Omental fat pad (tissue), 4 donors: ENCODE data around the gene CHAF1A. TPM values are rescaled to one million over a fixed set of nuclear protein-coding genes. Genes with fewer than 3 reads are reported as not detected.

Experiments used
- ATAC-seq: fragments of 150-250 bp; one replicate; pipeline ENCODE4 v1.9.1; 2016; ENCODE audit warnings: mild to moderate bottlenecking, moderate library complexity; ENCODE audit not compliant: low FRiP score
- DNase-seq: peaks from one replicate; pipeline ENCODE4 v3.0.0-alpha.2; 2019; ENCODE audit warnings: low spot score
- CTCF ChIP-seq, 3 donors: fragments of 450-650 bp; IDR thresholded peaks; one replicate each; pipeline ENCODE4 v1.5.1; 2016 to 2017; ENCODE audit warnings: antibody characterized with exemption in 3 of 3, mild to moderate bottlenecking in 3 of 3, moderate library complexity in 2 of 3
- total RNA-seq, 4 donors: library from RNA; depleted of rRNA; stranded (reverse); fragments of >200 nt; gene quantifications; one replicate each; pipeline ENCODE4 v1.1.0, GENCODE V29; 2016

CHAF1A gene
- total RNA-seq, 4 donors from 2014 or later = 3.9 to 6.5 (median 4.1) TPM

DNA sequence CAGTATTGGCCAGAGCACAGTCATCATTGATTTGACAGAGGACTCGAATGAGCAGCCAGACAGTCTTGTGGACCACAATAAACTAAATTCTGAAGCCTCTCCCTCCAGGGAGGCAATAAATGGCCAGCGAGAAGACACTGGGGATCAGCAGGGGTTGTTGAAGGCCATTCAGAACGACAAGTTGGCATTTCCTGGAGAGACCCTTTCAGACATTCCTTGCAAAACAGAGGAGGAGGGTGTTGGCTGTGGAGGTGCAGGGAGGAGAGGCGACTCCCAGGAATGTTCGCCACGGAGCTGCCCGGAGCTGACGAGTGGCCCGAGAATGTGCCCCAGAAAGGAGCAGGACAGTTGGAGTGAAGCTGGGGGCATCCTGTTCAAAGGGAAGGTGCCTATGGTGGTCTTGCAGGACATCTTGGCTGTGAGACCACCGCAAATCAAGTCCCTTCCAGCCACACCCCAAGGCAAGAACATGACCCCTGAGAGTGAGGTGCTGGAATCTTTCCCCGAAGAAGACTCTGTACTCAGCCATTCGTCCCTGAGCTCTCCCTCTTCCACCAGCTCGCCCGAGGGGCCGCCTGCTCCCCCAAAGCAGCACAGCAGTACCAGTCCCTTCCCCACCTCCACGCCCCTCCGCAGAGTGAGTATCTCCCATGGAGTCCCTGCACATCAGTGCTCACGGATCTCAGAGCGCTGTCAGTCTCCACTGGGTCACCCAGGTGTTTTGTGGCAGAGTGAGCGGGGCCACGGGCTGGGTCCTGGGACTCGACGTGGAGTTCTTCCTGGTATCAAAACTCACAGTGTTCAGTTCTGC, 6.9 kb downstream of the CHAF1A start:
- no peak for ATAC-seq
- DNase-seq = no peak
- no peak for TF ChIP-seq CTCF (IDR thresholded peaks at IDR 0.05)

GRCh38 chr19:4413588-4413987, 11.1 kb downstream of the CHAF1A start:
- no peak for TF ChIP-seq CTCF (IDR thresholded peaks at IDR 0.05)
- ATAC-seq (no peak), DNase-seq (no peak)

DNA sequence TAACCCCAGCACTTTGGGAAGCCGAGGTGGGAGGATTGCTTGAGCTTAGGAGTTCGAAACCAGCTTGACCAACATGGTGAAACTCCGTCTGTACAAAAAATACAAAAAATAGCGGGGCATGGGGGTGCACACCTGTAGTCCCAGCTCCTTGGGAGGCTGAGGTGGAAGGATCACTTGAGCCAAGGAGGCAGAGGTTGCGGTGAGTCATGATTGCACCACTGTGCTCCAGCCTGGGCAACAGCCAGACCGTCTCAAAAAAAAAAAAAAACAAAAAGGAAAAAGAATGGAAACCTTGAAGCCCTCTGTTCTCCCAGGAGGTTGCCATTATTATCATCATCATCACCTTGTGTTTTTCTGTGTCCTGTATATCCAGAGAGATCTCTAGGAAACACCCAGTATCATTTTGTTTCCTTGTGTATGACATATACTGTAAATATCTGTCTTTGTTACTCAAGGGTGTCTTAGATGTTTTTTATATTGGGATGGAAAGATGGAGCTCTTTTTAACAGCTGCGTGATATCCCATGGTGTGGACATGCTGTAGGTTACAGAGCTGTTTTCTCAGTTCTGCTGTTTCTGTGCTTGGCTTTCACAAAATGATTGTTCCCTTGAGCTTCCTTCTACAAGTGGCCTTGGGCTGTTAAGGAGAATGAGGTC, 11.8 kb downstream of the CHAF1A start:
- TF ChIP-seq CTCF (IDR thresholded peaks at IDR 0.05) = no peak
- no peak for ATAC-seq
- no peak for DNase-seq

GRCh38 chr19:4414800-4415321, 12.4 kb downstream of the CHAF1A start:
- DNase-seq = no peak
- TF ChIP-seq CTCF (IDR thresholded peaks at IDR 0.05) = no peak
- peak; percentile 45 for ATAC-seq

DNA sequence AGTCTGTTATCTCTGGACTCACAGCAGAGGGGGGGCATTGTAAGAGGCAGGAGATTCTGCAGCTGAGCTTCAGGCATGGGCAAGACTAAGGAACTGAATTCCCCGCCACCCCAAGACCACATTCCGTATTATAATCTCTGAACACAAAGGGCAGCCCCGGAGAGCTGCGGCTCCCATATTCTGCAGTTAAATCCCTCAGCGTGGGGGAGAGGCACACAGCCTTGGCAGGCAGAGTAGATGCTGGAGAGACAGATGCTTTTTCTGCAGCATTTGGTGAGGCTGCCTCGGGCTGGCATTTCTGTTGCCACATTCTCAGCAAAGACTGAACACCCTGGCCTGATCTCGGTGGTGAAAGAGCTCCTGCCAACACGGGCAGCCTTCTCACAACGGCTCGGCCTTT, 12.9 kb downstream of the CHAF1A start:
- ATAC-seq (peak; percentile 74), DNase-seq (no peak)
- no peak for TF ChIP-seq CTCF (IDR thresholded peaks at IDR 0.05)

DNA sequence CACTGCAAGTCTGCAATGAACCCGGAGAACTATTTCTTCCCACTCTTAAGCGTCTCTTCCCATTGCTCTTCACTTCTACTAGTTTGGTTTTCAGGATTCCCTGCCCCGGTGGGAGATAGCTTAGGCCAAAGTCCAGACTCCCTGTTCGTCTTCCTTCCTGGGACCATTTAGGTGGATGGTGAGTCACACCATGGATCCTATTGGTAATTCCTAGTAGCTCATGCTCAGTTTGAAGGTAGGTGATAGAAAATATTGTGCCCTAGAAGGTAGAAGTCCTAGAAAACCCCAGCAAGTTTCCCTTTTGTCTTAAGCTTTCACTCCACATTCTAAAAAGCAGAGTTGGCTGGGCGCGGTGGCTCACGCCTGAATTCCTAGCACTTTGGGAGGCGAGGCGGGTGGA, 13.8 kb downstream of the CHAF1A start:
- DNase-seq = no peak
- no peak for ATAC-seq

More for the DNA sequence above, 13.8 kb downstream of the CHAF1A start:
- no peak for TF ChIP-seq CTCF (IDR thresholded peaks at IDR 0.05)
